GM21526 (cell line): Measurements from ENCODE around the gene CCPG1.
A peak's percentile ranks its signal among the peaks of the same experiment; 100 is the strongest.
"Not testable (repeated sequence)": the region's sequence is repeated elsewhere in the genome, so short reads cannot be mapped to it uniquely, and the experiment has no call there.

ENCODE experiments used
- ATAC-seq: cut with Tn5 transposase; IDR thresholded peaks from one replicate; pipeline ENCODE4 v1.9.1; 2021; ENCODE audit warnings: moderate library complexity; ENCODE audit not compliant: unreplicated experiment, low FRiP score

CCPG1 gene, protein sequence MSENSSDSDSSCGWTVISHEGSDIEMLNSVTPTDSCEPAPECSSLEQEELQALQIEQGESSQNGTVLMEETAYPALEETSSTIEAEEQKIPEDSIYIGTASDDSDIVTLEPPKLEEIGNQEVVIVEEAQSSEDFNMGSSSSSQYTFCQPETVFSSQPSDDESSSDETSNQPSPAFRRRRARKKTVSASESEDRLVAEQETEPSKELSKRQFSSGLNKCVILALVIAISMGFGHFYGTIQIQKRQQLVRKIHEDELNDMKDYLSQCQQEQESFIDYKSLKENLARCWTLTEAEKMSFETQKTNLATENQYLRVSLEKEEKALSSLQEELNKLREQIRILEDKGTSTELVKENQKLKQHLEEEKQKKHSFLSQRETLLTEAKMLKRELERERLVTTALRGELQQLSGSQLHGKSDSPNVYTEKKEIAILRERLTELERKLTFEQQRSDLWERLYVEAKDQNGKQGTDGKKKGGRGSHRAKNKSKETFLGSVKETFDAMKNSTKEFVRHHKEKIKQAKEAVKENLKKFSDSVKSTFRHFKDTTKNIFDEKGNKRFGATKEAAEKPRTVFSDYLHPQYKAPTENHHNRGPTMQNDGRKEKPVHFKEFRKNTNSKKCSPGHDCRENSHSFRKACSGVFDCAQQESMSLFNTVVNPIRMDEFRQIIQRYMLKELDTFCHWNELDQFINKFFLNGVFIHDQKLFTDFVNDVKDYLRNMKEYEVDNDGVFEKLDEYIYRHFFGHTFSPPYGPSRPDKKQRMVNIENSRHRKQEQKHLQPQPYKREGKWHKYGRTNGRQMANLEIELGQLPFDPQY

DNA sequence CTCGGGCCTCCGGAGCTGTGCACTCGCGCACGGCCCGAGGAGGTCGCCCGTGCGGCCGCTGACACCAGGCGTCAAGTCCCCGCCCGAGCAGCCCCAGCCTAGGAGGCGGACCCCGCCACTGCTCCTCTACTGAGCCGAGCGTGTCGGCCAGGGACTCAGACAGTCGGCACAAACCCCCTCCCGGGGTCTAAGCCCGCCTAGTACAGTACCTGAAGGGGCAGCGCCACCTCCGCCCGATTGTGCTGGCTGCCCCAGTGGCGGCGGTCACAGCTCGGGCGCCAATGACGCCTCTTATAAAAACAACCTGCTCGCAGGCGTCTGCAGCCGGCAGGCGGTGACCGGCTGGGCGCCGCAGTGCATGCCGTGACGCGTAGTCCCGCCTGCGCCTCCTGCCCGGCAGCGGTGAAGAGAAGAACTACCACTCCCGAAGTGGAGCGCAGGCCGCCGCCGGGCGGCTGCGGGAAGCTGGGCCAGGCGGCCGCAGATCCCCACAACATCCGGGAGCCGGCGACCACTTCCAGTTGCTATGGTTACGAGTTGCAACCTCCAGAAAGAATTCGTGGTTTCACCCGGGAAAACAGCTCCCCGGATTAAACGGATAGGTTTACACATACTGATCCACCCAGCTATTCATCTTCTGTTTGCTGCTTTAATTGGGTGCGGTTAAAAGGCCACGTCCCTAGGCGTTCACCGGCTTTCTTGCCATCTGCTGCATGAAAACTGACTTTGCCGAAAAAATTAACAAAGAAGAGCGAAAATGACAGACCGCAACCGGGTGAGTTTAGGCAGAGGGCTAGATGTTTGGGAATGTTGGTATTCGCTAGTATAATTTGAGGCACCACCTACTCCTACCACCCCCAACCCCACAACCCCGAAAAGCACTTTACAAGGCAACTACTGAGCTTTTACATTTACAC lies at the start of gene CCPG1, which contains the start of gene PIERCE2:
Gene CCPG1 (minus strand): TSS at position 348 of the 917 bp plus-strand sequence. CDS start 18,935 bp downstream, outside the sequence.
Gene PIERCE2 (plus strand): TSS at position 484 of the 917 bp plus-strand sequence. CDS start 274 bp downstream, at position 758.
- peak; percentile 97 for ATAC-seq

DNA sequence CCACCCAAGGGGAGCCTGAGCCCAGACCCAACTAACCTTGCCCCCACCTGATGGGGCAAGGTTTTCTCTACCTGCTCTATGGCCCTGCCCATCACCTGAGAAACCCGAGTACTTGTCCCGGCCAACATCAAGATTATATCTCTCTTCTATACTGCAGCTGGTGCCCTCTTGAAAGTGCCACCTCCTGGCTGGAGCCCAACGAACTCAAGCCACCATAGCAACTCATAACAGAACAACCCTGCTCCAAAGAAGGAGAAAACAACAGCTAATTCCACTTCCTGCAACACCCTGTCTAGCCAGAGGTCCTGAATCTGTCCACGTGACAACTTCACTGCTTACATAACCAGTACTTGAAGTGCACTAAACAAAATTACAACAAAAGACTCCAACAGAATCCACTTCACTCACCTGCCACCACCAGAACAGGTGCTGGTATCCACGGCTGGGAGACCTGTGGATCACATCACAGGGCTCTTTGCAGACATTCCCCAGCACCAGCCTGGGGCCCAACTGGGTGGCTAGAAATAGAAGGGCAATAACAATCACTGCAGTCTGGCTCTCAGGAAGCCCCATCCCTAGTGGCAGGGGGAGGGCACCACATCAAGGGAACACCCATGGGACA lies 49.4 kb upstream of the CCPG1 start:
- no peak for ATAC-seq

DNA sequence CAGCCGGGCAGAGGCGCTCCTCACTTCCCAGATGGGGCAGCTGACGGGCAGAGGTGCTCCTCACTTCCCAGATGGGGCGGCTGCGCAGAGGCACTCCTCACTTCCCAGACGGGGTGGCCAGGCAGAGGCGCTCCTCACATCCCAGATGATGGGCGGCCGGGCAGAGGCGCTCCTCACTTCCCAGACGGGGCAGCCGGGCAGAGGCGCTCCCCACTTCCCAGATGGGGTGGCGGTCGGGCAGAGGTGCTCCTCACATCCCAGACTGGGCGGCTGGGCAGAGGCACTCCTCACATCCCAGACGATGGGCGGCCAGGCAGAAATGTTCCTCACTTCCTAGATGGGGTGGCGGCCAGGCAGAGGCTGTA lies 38.9 kb upstream of the CCPG1 start:
- not testable (repeated sequence) for ATAC-seq

DNA sequence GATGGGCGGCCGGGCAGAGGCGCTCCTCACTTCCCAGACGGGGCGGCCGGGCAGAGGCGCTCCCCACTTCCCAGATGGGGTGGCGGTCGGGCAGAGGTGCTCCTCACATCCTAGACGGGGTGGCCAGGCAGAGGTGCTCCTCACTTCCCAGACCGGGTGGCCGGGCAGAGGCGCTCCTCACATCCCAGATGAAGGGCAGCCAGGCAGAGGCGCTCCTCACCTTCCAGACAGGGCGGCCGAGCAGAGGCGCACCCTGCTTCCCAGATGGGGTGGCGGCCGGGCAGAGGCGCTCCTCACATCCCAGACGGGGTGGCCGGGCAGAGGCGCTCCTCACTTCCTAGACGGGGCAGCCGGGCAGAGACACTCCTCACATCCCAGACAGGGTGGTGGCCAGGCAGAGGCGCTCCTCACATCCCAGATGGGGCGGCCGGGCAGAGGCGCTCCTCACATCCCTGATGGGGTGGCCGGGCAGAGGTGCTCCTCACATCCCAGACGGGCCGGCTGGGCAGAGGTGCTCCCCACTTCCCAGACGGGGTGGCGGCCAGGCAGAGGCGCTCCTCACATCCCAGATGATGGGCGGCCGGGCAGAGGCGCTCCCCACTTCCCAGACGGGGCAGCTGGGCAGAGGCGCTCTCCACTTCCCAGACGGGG lies 38.3 kb upstream of the CCPG1 start:
- not testable (repeated sequence) for ATAC-seq

DNA sequence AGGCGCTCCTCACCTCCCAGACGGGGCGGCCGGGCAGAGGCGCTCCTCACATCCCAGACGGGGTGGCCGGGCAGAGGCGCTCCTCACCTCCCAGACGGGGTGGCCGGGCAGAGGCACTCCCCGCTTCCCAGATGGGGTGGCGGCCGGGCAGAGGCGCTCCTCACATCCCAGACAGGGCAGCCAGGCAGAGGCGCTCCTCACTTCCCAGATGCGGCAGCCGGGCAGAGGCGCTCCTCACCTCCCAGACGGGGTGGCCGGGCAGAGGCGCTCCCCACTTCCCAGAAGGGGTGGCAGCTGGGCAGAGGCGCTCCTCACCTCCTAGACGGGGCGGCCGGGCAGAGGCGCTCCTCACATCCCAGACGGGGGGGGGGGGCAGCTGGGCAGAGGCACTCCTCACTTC lies 37.8 kb upstream of the CCPG1 start:
- ATAC-seq, result not testable (repeated sequence)

DNA sequence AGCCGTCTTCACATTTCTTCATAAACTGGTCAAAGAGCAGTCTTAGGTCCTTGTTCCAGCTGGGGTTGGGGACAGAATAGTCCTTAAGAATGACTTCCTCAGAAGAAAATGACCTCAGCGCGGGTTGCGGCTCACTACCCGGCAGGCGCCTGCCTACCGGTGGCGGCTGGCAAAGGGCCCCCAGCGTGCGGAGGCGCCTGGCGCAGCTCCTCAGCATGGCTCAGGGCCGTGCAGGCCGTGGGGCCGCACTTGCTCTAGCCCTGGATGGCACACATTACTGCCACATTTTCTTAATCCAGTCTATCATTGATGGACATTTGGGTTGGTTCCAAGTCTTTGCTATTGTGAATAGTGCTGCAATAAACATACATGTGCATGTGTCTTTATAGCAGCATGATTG lies 35.0 kb upstream of the CCPG1 start:
- ATAC-seq, result not testable (repeated sequence)

DNA sequence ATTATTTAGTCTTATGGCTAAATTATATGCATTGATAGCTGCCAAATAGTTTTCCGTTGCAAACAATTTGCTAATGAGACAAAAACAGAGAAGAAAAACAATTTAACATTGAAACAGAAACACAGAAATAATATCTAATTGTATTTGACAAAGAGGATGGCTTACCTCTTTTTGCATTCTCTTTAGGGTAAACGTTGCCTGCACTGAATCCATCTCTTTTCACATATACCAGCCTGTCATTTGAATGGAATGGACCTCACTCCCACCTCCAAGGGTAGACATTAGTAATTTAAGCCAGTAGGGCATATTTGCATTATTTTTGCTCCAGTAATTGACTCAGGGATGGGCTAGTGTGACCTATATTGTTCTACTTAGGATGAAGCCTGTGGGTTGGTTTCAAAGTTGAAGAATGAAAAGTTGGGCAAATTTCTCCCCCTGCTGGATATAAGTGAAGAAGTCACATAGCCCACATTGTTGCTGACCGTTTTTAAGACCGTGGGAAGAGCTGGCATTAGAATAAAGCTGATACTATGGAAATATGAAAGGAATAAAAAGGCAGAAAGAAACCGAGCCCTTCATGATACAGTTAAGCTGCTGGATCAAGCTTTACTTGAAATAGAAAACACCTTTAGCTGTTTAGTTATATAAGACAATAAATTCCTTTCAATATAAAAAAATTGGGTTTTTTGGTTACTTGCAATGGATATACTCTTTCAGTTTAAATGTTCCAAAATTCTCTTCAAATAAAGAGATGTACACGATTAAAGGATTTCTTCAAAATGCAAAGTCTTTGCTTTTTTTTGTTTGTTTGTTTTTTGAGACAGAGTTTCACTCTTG lies 27.0 kb upstream of the CCPG1 start:
- no peak for ATAC-seq

DNA sequence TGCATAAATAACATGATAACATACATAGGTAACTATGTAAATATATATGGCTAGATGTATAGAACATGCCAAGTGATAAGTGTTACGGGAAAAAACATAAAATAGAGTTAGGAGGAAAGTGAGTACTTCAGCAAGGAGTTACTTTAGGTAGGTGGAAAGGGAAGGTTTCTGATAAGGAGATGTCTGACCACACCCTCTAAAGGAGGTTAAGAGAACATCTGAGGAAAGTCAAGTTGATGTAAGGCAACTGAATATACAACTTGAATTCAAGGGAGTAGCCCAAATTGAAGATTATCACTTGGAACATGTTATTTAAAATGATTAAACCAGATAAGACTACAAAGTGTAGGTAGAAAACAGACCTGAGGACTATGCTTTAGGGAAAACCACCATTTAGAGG lies 13.9 kb upstream of the CCPG1 start:
- no peak for ATAC-seq

DNA sequence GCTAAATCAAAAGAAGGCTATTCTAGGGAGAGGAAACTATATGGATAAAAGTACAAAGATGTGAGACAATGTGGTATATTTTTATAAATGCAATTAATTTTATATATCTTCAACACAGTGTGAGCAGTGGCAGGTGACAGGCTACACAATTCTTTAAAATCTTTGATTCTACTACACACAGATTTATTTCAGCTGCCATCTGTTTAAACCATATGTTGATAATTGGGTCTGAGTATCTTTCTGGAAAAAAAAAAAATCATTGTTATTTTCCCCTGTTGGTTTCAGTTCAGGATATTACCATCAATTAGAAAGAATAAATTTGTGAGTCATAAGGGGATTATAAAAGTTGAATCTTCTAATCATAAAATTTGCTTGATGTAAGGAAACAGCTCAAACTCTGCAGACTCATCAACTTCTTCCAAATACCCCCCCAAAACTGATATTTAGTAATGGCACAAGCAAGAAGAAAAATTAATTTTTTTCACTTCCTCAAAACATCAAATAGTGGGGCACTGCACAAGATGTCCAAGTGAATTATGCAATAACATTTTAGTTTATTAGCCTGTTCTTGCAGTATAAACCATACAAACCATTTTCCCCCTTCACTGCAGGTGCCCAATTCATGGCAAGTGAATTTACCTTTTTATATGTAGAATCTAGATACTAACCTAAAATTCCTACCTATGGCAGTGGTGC lies 12.2 kb upstream of the CCPG1 start:
- no peak for ATAC-seq

DNA sequence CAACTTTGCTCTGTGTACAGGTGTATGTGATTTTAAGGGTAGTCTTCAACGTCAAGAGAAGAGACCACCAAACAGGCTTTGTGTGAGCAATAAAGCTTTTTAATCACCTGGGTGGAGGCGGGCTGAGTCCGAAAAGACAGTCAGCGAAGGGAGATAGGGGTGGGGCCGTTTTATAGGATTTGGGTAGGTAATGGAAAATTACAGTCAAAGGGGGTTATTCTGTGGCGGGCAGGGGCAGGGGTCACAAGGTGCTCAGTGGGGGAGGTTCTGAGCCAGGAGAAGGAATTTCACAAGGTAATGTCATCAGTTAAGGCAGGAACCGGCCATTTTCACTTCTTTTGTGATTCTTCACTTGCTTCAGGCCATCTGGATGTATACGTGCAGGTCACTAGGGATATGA lies 9.5 kb upstream of the CCPG1 start:
- not testable (repeated sequence) for ATAC-seq

DNA sequence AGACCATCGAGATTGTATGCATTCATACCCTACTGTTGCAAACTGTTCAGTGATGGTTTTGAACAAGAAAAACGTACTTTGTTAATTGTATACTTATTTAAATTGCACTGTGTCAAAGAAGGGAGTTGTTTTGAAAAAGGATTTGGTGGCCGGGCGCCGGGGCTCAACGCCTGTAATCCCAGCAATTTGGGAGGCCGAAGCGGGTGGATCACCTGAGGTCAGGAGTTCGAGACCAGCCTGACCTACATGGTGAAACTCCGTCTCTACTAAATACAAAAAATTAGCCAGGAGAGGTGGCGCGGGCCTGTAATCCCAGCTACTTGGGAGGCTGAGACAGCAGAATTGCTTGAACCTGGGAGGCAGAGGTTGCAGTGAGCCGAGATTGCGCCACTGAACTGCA lies 817 bp upstream of the CCPG1 start:
- not testable (repeated sequence) for ATAC-seq

DNA sequence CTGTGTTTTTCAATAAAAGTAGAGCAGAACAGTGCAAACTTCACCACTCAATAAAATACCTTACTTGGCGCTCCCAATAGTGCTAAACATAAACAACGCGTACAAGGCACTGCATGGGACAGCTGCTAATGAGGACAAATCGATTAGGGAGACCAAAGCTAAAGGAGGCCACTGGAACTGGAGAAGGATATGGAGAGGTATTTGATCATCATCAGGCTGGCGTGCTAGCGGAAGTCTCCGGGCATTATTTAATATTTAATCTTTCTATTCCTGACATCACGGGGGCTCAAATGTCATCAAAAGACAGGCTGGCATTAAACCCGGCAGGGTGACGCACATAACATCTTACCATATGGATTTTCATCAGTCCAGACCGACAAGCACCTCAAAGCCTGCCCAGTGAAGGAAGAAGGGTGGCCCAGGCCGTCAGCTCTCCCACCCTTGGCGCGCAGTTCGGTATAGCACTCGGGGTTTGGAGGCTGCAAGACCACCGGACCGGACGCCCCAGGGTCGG lies 604 bp downstream of the CCPG1 start:
- ATAC-seq, result no peak

DNA sequence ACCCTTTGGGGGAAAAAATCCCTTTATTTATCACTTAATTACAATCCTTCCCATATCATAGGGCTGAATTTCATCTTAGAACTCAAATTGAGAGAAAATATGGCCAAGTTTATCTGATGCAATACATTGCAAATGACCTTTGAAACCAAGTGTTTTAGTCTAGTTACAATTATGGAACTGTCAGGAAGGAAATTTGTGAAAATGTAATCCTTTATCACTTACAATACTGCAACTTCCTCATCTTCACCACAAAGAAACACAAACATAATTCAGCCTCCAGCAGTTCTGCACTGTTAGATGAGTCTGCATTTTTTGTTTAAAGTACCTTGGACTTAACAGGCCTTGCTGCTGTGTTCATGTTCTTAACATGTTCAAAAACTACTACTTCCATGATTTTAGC lies 4.6 kb downstream of the CCPG1 start:
- ATAC-seq, result no peak

DNA sequence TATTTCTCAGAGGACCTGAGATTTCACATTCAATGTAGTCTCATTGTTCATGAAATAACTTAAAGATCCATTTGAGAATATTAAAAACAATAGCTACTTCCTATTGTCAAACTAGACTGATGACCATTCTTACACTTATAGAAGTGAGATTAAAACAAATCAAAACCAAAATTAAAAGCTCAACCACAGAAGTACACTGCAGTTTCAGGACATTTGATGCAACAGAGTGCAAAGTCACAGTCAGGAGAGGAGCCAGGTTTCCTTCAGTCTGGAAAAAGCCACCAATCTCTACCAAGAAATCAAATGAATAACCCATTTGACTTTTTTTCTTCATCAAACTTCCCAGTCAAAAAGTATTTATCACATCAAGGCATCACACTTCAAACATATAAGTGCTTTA lies 5.5 kb downstream of the CCPG1 start:
- no peak for ATAC-seq

DNA sequence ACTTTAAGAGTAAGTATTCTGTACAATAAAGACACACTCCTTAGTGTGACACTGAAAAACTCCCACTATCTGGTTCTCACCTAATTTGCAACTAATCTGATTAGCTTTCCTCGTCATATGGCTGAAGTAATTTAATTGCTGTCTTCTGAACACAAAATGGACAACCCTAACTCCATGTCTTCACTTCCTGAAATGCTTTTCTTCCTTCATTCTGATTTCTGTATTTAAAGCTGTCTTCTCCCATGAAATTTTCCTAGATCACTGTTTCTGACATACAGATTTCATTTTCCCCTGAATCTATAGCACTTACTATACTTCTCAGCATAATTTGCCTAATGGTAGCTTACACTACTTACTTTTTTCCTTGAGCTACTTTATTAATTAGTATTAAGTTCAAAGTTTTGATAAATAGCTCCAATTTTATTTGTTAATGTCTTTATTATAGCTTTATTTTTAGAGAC lies 6.3 kb downstream of the CCPG1 start:
- no peak for ATAC-seq

DNA sequence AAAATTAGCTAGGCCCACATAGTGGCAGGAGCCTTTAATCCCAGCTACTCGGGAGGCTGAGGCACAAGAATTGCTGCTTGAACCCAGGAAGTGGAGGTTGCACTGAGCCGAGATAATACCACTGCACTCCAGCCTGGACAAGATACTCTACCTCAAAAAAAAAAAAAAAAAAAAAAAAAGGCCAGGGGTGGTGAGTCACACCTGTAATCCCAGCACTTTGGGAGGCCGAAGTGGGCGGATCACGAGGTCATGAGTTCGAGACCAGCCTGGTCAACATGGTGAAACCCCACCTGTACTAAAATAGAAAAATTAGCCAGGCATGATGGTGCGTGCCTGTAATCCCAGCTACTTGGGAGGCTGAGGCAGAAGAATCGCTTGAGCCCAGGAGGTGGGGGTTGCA lies 8.1 kb downstream of the CCPG1 start:
- not testable (repeated sequence) for ATAC-seq

DNA sequence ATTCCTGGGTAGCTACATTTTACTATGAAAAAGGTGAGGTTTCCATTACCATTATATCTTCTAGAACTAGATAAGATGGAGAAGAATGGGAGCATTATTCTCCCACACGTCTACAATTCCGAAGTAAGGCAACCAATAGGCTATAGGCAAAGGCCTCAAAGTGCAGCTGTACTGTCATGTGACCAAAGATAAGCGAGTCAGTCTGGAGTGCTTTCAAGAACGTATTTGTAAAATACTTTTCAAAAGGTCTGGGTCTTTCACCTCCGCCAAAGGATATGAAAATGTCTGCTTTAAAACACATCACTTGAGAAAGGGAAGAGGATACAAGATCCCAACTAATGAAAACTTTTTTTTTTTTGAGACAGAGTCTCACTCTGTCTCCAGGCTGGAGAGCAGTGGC lies 9.9 kb downstream of the CCPG1 start:
- ATAC-seq, result no peak

DNA sequence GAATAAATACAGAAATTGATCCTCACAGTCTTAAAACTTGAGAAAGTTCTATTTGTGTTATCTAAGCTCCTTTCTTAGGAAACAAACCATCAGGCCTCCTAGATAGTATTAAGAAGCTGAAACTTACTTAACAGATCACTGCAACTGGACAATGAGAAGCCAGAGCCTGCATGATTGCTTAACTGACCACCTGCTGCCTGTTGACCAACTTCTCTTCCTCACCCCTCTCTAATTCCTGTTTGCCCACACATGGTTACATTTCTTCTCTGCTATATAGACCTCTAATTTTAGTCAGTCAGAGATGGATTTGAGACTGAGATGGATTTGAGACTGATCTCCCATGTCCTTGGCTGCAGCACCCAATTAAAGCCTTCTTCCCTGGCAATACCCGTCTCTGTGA lies 13.5 kb downstream of the CCPG1 start:
- ATAC-seq, result no peak
